NK-92 (cell line): Measurements from ENCODE around the gene BSCL2.
"Not testable (repeated sequence)": the region's sequence is repeated elsewhere in the genome, so short reads cannot be mapped to it uniquely, and the experiment has no call there.

Source experiments
- DNase-seq: peaks from one replicate; lab custom pipeline; 2025; ENCODE audit not compliant: unreplicated experiment; lab: John Stamatoyannopoulos, UW

Gene BSCL2

GRCh38 chr11:62707277-62707861 is at the start of gene BSCL2, which contains the start of gene GNG3:
BSCL2 (minus strand) TSS chr11:62707424; CDS start chr11:62707195, 229 bp downstream.
GNG3 (plus strand) TSS chr11:62707676; CDS start chr11:62708296, 620 bp downstream.
- DNase-seq: no peak

- no peak for DNase-seq
These were observed 47.9 kb upstream of the BSCL2 start for GRCh38 chr11:62755086-62755615.

- peak; percentile 82 for DNase-seq
These were observed 46.7 kb upstream of the BSCL2 start, which contains the start of gene ZBTB3 for GRCh38 chr11:62753736-62754603. ZBTB3 (minus strand) TSS chr11:62754160; CDS start chr11:62753664, 496 bp downstream.

GRCh38 chr11:62752994-62753735 is 45.9 kb upstream of the BSCL2 start:
- DNase-seq: no peak

GRCh38 chr11:62752177-62752785 is 45.1 kb upstream of the BSCL2 start:
- DNase-seq: no peak

- not testable (repeated sequence) for DNase-seq
These were observed 42.7 kb upstream of the BSCL2 start for GRCh38 chr11:62749931-62750330.

GRCh38 chr11:62747475-62748160 is 40.4 kb upstream of the BSCL2 start:
- DNase-seq: no peak

GRCh38 chr11:62737196-62737595 is 30.0 kb upstream of the BSCL2 start:
- no peak for DNase-seq

- no peak for DNase-seq
These were observed 25.6 kb upstream of the BSCL2 start for GRCh38 chr11:62732830-62733229.

- not testable (repeated sequence) for DNase-seq
These were observed 22.9 kb upstream of the BSCL2 start for GRCh38 chr11:62730076-62730475.

- DNase-seq: peak; percentile 28
These were observed 21.2 kb upstream of the BSCL2 start, which contains the start of gene TTC9C for GRCh38 chr11:62728171-62728988. TTC9C (plus strand) TSS chr11:62728486; CDS start chr11:62728849, 363 bp downstream.

GRCh38 chr11:62727872-62728170 is 20.6 kb upstream of the BSCL2 start:
- peak; percentile 16 for DNase-seq

GRCh38 chr11:62727165-62727871 is 20.1 kb upstream of the BSCL2 start, which contains the start of gene HNRNPUL2:
HNRNPUL2 (minus strand) TSS chr11:62727457; CDS start chr11:62727156, 301 bp downstream.
- peak; percentile 88 for DNase-seq

GRCh38 chr11:62726915-62727164 is 19.6 kb upstream of the BSCL2 start:
- no peak for DNase-seq

- no peak for DNase-seq
These were observed 19.1 kb upstream of the BSCL2 start for GRCh38 chr11:62726156-62726914.

GRCh38 chr11:62725646-62726045 is 18.4 kb upstream of the BSCL2 start:
- DNase-seq: no peak

- DNase-seq: no peak
These were observed 16.9 kb upstream of the BSCL2 start for GRCh38 chr11:62724171-62724570.

GRCh38 chr11:62721994-62722393 is 14.8 kb upstream of the BSCL2 start:
- DNase-seq: no peak
